Endothelial cell of umbilical vein (primary cell): ENCODE measurements around the gene CHRNE. TPM values are rescaled to one million over a fixed set of nuclear protein-coding genes. Genes with fewer than 3 reads are reported as not detected.
A peak's percentile ranks its signal among the peaks of the same experiment; 100 is the strongest.

ENCODE experiments used
- BruUV-seq: library from RNA; stranded (reverse); fragments of 400-500 nt; replicated peaks from 2 replicates; lab custom pipeline; 2021; lab: Mats Ljungman, UMichigan
- CTCF ChIA-PET: fragments of 300-600, 350-600 bp; sonication (Branson Sonifier 250); formaldehyde crosslinking; loops from one replicate; lab custom pipeline; 2021; ENCODE audit warnings: antibody characterized with exemption, inconsistent platforms; lab: Charles Lee
- POLR2A ChIA-PET: fragments of 300-600, 350-600 bp; sonication (Branson Sonifier 250); formaldehyde crosslinking; loops from one replicate; lab custom pipeline; 2021; ENCODE audit warnings: antibody characterized with exemption, inconsistent platforms; lab: Charles Lee
- DNase-seq: peaks from one replicate; pipeline ENCODE4 v3.0.0-alpha.2; 2011; ENCODE audit warnings: low read depth, low spot score
- FAIRE-seq: peaks from 2 replicates; lab custom pipeline; 2011; peaks lifted over from hg19 to GRCh38; lab: Jason Lieb, UNC
- H2AFZ ChIP-seq: 2 replicates; pipeline ENCODE4 v1.6.0; 2012; ENCODE audit warnings: low read depth, low read length, control low read depth, inconsistent platforms
- H3K27ac ChIP-seq: 2 replicates; pipeline ENCODE4 v1.5.1; 2011; ENCODE audit warnings: low read depth, mild to moderate bottlenecking, control low read depth, low read length, moderate library complexity; ENCODE audit not compliant: insufficient read depth
- H3K27me3 ChIP-seq, 2 experiments: 2 replicates each; pipeline versions ENCODE4 v1.6.0 to v1.6.1; 2011; ENCODE audit warnings: low read length in 2 of 2, mixed read lengths in 1 of 2; ENCODE audit not compliant: control insufficient read depth in 2 of 2, insufficient read depth in 2 of 2
- H3K36me3 ChIP-seq, 2 experiments: 2 replicates in 1 of 2; 3 replicates in 1 of 2; pipeline ENCODE4 v1.5.1; 2011; ENCODE audit warnings: low read length in 2 of 2, mild to moderate bottlenecking in 1 of 2, moderate library complexity in 1 of 2; ENCODE audit not compliant: control insufficient read depth in 2 of 2, insufficient read depth in 2 of 2; ENCODE audit errors: extremely low read depth in 1 of 2
- H3K4me1 ChIP-seq: 3 replicates; pipeline ENCODE4 v1.5.1; 2011; ENCODE audit warnings: mild to moderate bottlenecking, low read length; ENCODE audit not compliant: control insufficient read depth, insufficient read depth; ENCODE audit errors: extremely low read depth
- H3K4me2 ChIP-seq: 2 replicates; pipeline ENCODE4 v1.6.1; 2011; ENCODE audit warnings: low read length, control low read depth, mixed read lengths; ENCODE audit not compliant: insufficient read depth
- H3K4me3 ChIP-seq, 3 experiments: fragments of 200-600 bp in 1 of 3; sonication (generic), shearing (Covaris generic) in 1 of 3; replicated peaks in 1 of 3; 2 replicates each; pipeline ENCODE4 v1.5.1; 2011 to 2016; ENCODE audit warnings: control low read depth in 3 of 3, low read length in 3 of 3, mild to moderate bottlenecking in 2 of 3, inconsistent platforms in 1 of 3, low read depth in 1 of 3, moderate library complexity in 1 of 3; ENCODE audit not compliant: insufficient read depth in 1 of 3
- H3K79me2 ChIP-seq: 2 replicates; pipeline ENCODE4 v1.6.0; 2012; ENCODE audit warnings: low read length, inconsistent platforms; ENCODE audit not compliant: control insufficient read depth, insufficient read depth
- H3K9ac ChIP-seq: replicated peaks from 2 replicates; pipeline ENCODE3; 2011; ENCODE audit warnings: low read length, control low read depth; ENCODE audit not compliant: insufficient read depth; ENCODE audit errors: extremely low read depth
- H3K9me1 ChIP-seq: replicated peaks from 3 replicates; pipeline ENCODE4 v1.6.0; 2011; ENCODE audit warnings: mild to moderate bottlenecking, low read length; ENCODE audit not compliant: control insufficient read depth, insufficient read depth; ENCODE audit errors: extremely low read depth
- H3K9me3 ChIP-seq: replicated peaks from 2 replicates; pipeline ENCODE4 v1.5.1; 2012; ENCODE audit warnings: low read length, inconsistent platforms; ENCODE audit not compliant: control insufficient read depth, insufficient read depth
- H4K20me1 ChIP-seq: replicated peaks from 2 replicates; pipeline ENCODE3; 2011; ENCODE audit warnings: mild to moderate bottlenecking, low read length; ENCODE audit not compliant: control insufficient read depth, insufficient read depth; ENCODE audit errors: extremely low read depth
- CTCF ChIP-seq, 2 donors: IDR thresholded peaks; 1 replicate in 1 of 2; 2 replicates in 1 of 2; pipeline ENCODE4 v1.5.1; 2011; ENCODE audit warnings: low read length in 2 of 2, mild to moderate bottlenecking in 2 of 2, moderate library complexity in 2 of 2, control low read depth in 1 of 2, inconsistent platforms in 1 of 2, low read depth in 1 of 2; ENCODE audit not compliant: insufficient read depth in 1 of 2; ENCODE audit errors: extremely low read depth in 1 of 2
- EZH2 ChIP-seq: IDR thresholded peaks from 2 replicates; pipeline ENCODE4 v1.6.1; 2012; ENCODE audit warnings: borderline replicate concordance, low read depth, mild to moderate bottlenecking, moderate library complexity, low read length, inconsistent platforms; ENCODE audit not compliant: severe bottlenecking
- FOS ChIP-seq: IDR thresholded peaks from 2 replicates; pipeline ENCODE4 v1.6.1; 2011; ENCODE audit warnings: mild to moderate bottlenecking, low read length, moderate library complexity, borderline replicate concordance; ENCODE audit not compliant: insufficient read depth
- GATA2 ChIP-seq: IDR thresholded peaks from 2 replicates; pipeline ENCODE4 v1.7.0; 2011; ENCODE audit warnings: low read depth, mild to moderate bottlenecking, moderate library complexity, mixed read lengths, low read length; ENCODE audit not compliant: insufficient read length, insufficient read depth
- JUN ChIP-seq: IDR thresholded peaks from 2 replicates; pipeline ENCODE4 v1.6.1; 2011; ENCODE audit warnings: borderline replicate concordance, low read depth; ENCODE audit not compliant: insufficient read length, insufficient read depth
- MAX ChIP-seq: IDR thresholded peaks from 2 replicates; pipeline ENCODE4 v1.6.1; 2011; ENCODE audit not compliant: insufficient read depth, insufficient read length
- POLR2A ChIP-seq: IDR thresholded peaks from 2 replicates; pipeline ENCODE4 v1.6.1; 2012; ENCODE audit warnings: low read depth, mild to moderate bottlenecking, control low read depth, low read length
- POLR2AphosphoS5 ChIP-seq: IDR thresholded peaks from 2 replicates; pipeline ENCODE4 v1.6.1; 2012; ENCODE audit warnings: low read depth, mild to moderate bottlenecking, control low read depth, low read length, moderate library complexity; ENCODE audit not compliant: insufficient read depth
- dilution Hi-C: fragments of 300-500 bp; cut with MboI; formaldehyde crosslinking; loops from one replicate; pipeline ENCODE4 v1.15.0; 2019; ENCODE audit warnings: low sequenced_read_pairs; ENCODE audit not compliant: extremely low pct_ligation_motif_present
- intact Hi-C: fragments of 100-400 bp; cut with micrococcal nuclease; formaldehyde crosslinking; loops from one replicate; pipeline ENCODE4 v1.10.0; 2022
- polyA plus RNA-seq, 4 experiments: library from polyadenylated mRNA; depleted of rRNA in 3 of 4; stranded (reverse) in 3 of 4; unstranded in 1 of 4; fragments of >200 nt; gene quantifications; 2 replicates each; pipeline versions ENCODE4 v1.2.1 to v1.2.3, GENCODE V29; 2011 to 2012; ENCODE audit warnings: missing spikeins in 1 of 4
- total RNA-seq: library from RNA; stranded (reverse); gene quantifications from 2 replicates; pipeline ENCODE4 v1.2.3, GENCODE V29; 2021

Gene CHRNE
- total and polyA plus RNA-seq, 2 donors (not counting 3 experiments of a cell fraction or from before 2014, with no cell fraction given), result 0.84 to 1.1 TPM

- FAIRE-seq, result no peak
- Histone ChIP-seq H3K4me2 (peak overlapping the region; percentile 89), H3K27ac (peak overlapping the region; percentile 81), H4K20me1 (no peaks in the 10 kb centered on the region), H3K27me3 (no peaks in the 10 kb centered on the region), H2AFZ (peak overlapping the region; percentile 40), H3K9me1 (no peaks in the 10 kb centered on the region), H3K4me1 (peaks cover 19% of the 10 kb centered on the region), H3K4me3 (peak overlapping the region; percentile 45 to 84 (median 77)), H3K9ac (peak overlapping the region; percentile 88), H3K9me3 (no peaks in the 10 kb centered on the region), H3K79me2 (peaks cover 54% of the 10 kb centered on the region), H3K36me3 (peaks cover 8 to 33% of the 10 kb centered on the region in 2 experiments)
- TF ChIP-seq GATA2 (no peak), CTCF (IDR thresholded peaks at IDR 0.05; ENCODE audit: extremely low read depth in 1 of 2, insufficient read depth in 1 of 2, low read depth in 1 of 2, low read length in 2 of 2) (no peak), EZH2 (no peak), FOS (no peak), POLR2AphosphoS5 (no peak), JUN (no peak), POLR2A (no peak), MAX (no peak)
- dilution Hi-C loops (no loop called here), intact Hi-C loops (loop anchor here (1.0 kb wide), 1 partner anchor 30 kb away; no protein-coding TSS in a partner anchor)
- BruUV-seq, result no TSS peak
- ChIA-PET CTCF (interaction anchor here (1.0 to 3.3 kb wide), 9 partner anchors 18 to 92 kb away, joined by 3 to 44 read pairs (median 6); partner anchors contain the start of genes CHRNE, INCA1 and KIF1C), POLR2A (interaction anchor here (1.0 to 2.3 kb wide), 3 partner anchors 14 to 31 kb away, joined by 4 to 15 read pairs (median 4); partner anchors contain the start of gene SPAG7)
- no peak for DNase-seq
Observed at GRCh38 chr17:4939546-4939795, 36.6 kb upstream of the CHRNE start.
